Hepatocyte (in vitro differentiated cells): ENCODE results near the gene TEKT3. TPM values are rescaled to one million over a fixed set of nuclear protein-coding genes. Genes with fewer than 3 reads are reported as not detected.

ENCODE experiments used
- DNase-seq: peaks from one replicate; pipeline ENCODE4 v3.0.0-alpha.2; 2016; ENCODE audit warnings: low spot score
- H2AFZ ChIP-seq: fragments of 200-600 bp; sonication (generic); 2 replicates; pipeline ENCODE4 v1.6.0; 2016; ENCODE audit warnings: antibody characterized with exemption, mild to moderate bottlenecking
- H3K27ac ChIP-seq: fragments of 200-600 bp; sonication (generic); 2 replicates; pipeline ENCODE4 v1.5.1; 2016; ENCODE audit warnings: mild to moderate bottlenecking
- H3K27me3 ChIP-seq: fragments of 200-600 bp; sonication (generic); 2 replicates; pipeline ENCODE4 v1.6.1; 2016
- H3K36me3 ChIP-seq: fragments of 200-600 bp; sonication (generic); replicated peaks from 2 replicates; pipeline ENCODE4 v1.5.1; 2016; ENCODE audit warnings: low read depth; ENCODE audit not compliant: insufficient read depth
- H3K4me1 ChIP-seq: fragments of 200-600 bp; sonication (generic); 2 replicates; pipeline ENCODE4 v1.5.1; 2016; ENCODE audit warnings: mild to moderate bottlenecking, moderate library complexity; ENCODE audit not compliant: insufficient read depth
- H3K4me2 ChIP-seq: fragments of 200-600 bp; sonication (generic); 2 replicates; pipeline ENCODE4 v1.6.0; 2016
- H3K4me3 ChIP-seq: fragments of 200-600 bp; sonication (generic); 2 replicates; pipeline ENCODE4 v1.5.1; 2016; ENCODE audit warnings: mild to moderate bottlenecking
- H3K79me2 ChIP-seq: fragments of 200-600 bp; sonication (generic); 2 replicates; pipeline ENCODE4 v1.6.0; 2017; ENCODE audit warnings: mild to moderate bottlenecking
- H3K9me2 ChIP-seq: fragments of 200-600 bp; sonication (generic); replicated peaks from 2 replicates; pipeline ENCODE4 v1.6.0; 2017; ENCODE audit warnings: mild to moderate bottlenecking; ENCODE audit not compliant: insufficient read depth
- H3K9me3 ChIP-seq: fragments of 200-600 bp; sonication (generic); 2 replicates; pipeline ENCODE4 v1.5.1; 2016; ENCODE audit warnings: low read depth, mild to moderate bottlenecking
- H4K20me1 ChIP-seq: fragments of 200-600 bp; sonication (generic); 2 replicates; pipeline ENCODE4 v1.6.0; 2016; ENCODE audit warnings: mild to moderate bottlenecking; ENCODE audit not compliant: insufficient read depth, poor library complexity, severe bottlenecking
- CTCF ChIP-seq: fragments of 200-600 bp; sonication (generic); IDR thresholded peaks from 2 replicates; pipeline ENCODE4 v1.5.1; 2016; ENCODE audit warnings: antibody characterized with exemption, mild to moderate bottlenecking; ENCODE audit not compliant: poor library complexity
- EZH2 ChIP-seq: fragments of 200-600 bp; sonication (generic); IDR thresholded peaks from 2 replicates; pipeline ENCODE4 v1.6.1; 2016; ENCODE audit warnings: antibody characterized with exemption, mild to moderate bottlenecking, borderline replicate concordance
- EZH2phosphoT487 ChIP-seq: fragments of 200-600 bp; sonication (generic); IDR thresholded peaks from one replicate; pipeline ENCODE4 v1.6.1; 2018; ENCODE audit warnings: antibody characterized with exemption, mild to moderate bottlenecking, low read depth, moderate library complexity; ENCODE audit not compliant: unreplicated experiment, severe bottlenecking
- WGBS: methylation state at CpG from one replicate; pipeline ENCODE4 v1.1.6; 2016; ENCODE audit warnings: low lambda C conversion rate; ENCODE audit errors: missing lambda C conversion rate; 5-methylcytosine and 5-hydroxymethylcytosine counted together
- polyA plus RNA-seq: library from polyadenylated mRNA; unstranded; fragments of >200 nt; fragmentation: Nextera tagmentation; extraction: Ambion mirVana; gene quantifications from 2 replicates; pipeline ENCODE4 v1.2.1, GENCODE V29; 2016
- total RNA-seq: library from RNA; depleted of rRNA; stranded (reverse); fragments of >200 nt; gene quantifications from 2 replicates; pipeline ENCODE4 v1.2.3, GENCODE V29; 2014

TEKT3 gene
- total and polyA plus RNA-seq, 2 experiments from 2014 or later, result 0.45 to 1.9 TPM

GRCh38 chr17:15303851-15304250 is 37.5 kb downstream of the TEKT3 start:
- 81% methylated on average over 14 of the region's 14 CpGs for WGBS
- no peaks in the 10 kb centered on the region for H3K79me2 ChIP-seq
- TF ChIP-seq EZH2 (no peak), CTCF (no peak), EZH2phosphoT487 (no peak)
- H3K4me3 ChIP-seq, result no peak overlapping the region
- H3K9me2 ChIP-seq, result no peaks in the 10 kb centered on the region
- no peaks in the 10 kb centered on the region for H3K9me3 ChIP-seq
- H3K27ac ChIP-seq, result no peak overlapping the region
- H3K27me3 ChIP-seq, result no peaks in the 10 kb centered on the region
- H2AFZ ChIP-seq, result no peak overlapping the region
- no peaks in the 10 kb centered on the region for H3K36me3 ChIP-seq
- no peak for DNase-seq
- no peak overlapping the region for H3K4me2 ChIP-seq
- H3K4me1 ChIP-seq, result peaks cover 34% of the 10 kb centered on the region
- no peaks in the 10 kb centered on the region for H4K20me1 ChIP-seq

GRCh38 chr17:15303268-15303667 is 38.1 kb downstream of the TEKT3 start:
- no peak for DNase-seq
- TF ChIP-seq EZH2phosphoT487 (no peak), EZH2 (no peak), CTCF (no peak)
- whole genome bisulfite sequencing, result 27% methylated on average over 3 of the region's 3 CpGs
- H3K9me3 ChIP-seq, result no peaks in the 10 kb centered on the region
- H4K20me1 ChIP-seq, result no peaks in the 10 kb centered on the region
- no peaks in the 10 kb centered on the region for H3K9me2 ChIP-seq
- peaks cover 32% of the 10 kb centered on the region for H3K4me1 ChIP-seq
- no peaks in the 10 kb centered on the region for H3K36me3 ChIP-seq
- H3K79me2 ChIP-seq, result no peaks in the 10 kb centered on the region
- no peak overlapping the region for H3K27ac ChIP-seq
- H3K27me3 ChIP-seq, result no peaks in the 10 kb centered on the region
- no peak overlapping the region for H3K4me3 ChIP-seq
- H3K4me2 ChIP-seq, result no peak overlapping the region
- no peak overlapping the region for H2AFZ ChIP-seq

- Histone ChIP-seq H4K20me1 (no peaks in the 10 kb centered on the region), H3K27me3 (no peaks in the 10 kb centered on the region), H3K4me3 (no peak overlapping the region), H3K79me2 (no peaks in the 10 kb centered on the region), H3K9me3 (no peaks in the 10 kb centered on the region), H3K27ac (no peak overlapping the region), H3K4me1 (peaks cover 20% of the 10 kb centered on the region), H3K36me3 (no peaks in the 10 kb centered on the region), H2AFZ (no peak overlapping the region), H3K4me2 (no peak overlapping the region), H3K9me2 (no peaks in the 10 kb centered on the region)
- DNase-seq, result no peak
- TF ChIP-seq CTCF (no peak), EZH2phosphoT487 (no peak), EZH2 (no peak)
- WGBS, result 86% methylated on average over 6 of the region's 6 CpGs
Measured at GRCh38 chr17:15301845-15302244, 39.6 kb downstream of the TEKT3 start.

- Histone ChIP-seq H3K27me3 (no peaks in the 10 kb centered on the region), H3K4me3 (no peak overlapping the region), H2AFZ (no peak overlapping the region), H3K9me2 (no peaks in the 10 kb centered on the region), H4K20me1 (no peaks in the 10 kb centered on the region), H3K4me2 (no peak overlapping the region), H3K27ac (no peak overlapping the region), H3K9me3 (no peaks in the 10 kb centered on the region), H3K36me3 (no peaks in the 10 kb centered on the region), H3K4me1 (no peaks in the 10 kb centered on the region), H3K79me2 (no peaks in the 10 kb centered on the region)
- TF ChIP-seq EZH2phosphoT487, result no peak
- no peak for DNase-seq
- 75% methylated on average over 5 of the region's 5 CpGs for WGBS
Measured at GRCh38 chr17:15298176-15298575, 43.2 kb downstream of the TEKT3 start.
